IMR-90 (cell line): ENCODE data around the gene EIF4ENIF1. TPM values are rescaled to one million over a fixed set of nuclear protein-coding genes. Genes with fewer than 3 reads are reported as not detected.

Experiments used
- ATAC-seq: fragments of 200-7000 bp; cut with Tn5 transposase; 2 replicates; pipeline ENCODE4 v1.9.1; 2020; ENCODE audit warnings: low read depth, mild to moderate bottlenecking, moderate library complexity
- BruUV-seq: library from RNA; stranded (reverse); fragments of 400-500 nt; replicated peaks from 2 replicates; lab custom pipeline; 2021; lab: Mats Ljungman, UMichigan
- CTCF ChIA-PET: fragments of 300-600 bp; formaldehyde crosslinking; extraction: SDS; loops from one replicate; lab custom pipeline; 2021; ENCODE audit warnings: antibody characterized with exemption; lab: Yijun Ruan, JAX
- POLR2A ChIA-PET: fragments of 300-600 bp; sonication (Branson Sonifier 250); formaldehyde crosslinking; loops from one replicate; lab custom pipeline; 2022; ENCODE audit warnings: antibody characterized with exemption; ENCODE audit not compliant: unreplicated experiment; lab: Charles Lee
- DNase-seq: peaks from one replicate; pipeline ENCODE4 v3.0.0; 2013
- H2AFZ ChIP-seq: replicated peaks from 2 replicates; pipeline ENCODE3; 2013; ENCODE audit warnings: low read length, mild to moderate bottlenecking; ENCODE audit not compliant: poor library complexity
- H2AK5ac ChIP-seq: 2 replicates; pipeline ENCODE4 v1.6.1; 2013; ENCODE audit warnings: low read depth, low read length, inconsistent platforms
- H2AK9ac ChIP-seq: replicated peaks from 2 replicates; pipeline ENCODE3; 2013; ENCODE audit warnings: mild to moderate bottlenecking, low read depth, low read length, moderate library complexity; ENCODE audit not compliant: poor library complexity
- H2BK120ac ChIP-seq: 2 replicates; pipeline ENCODE4 v1.6.1; 2013; ENCODE audit warnings: low read depth, low read length, inconsistent platforms
- H2BK15ac ChIP-seq: 3 replicates; pipeline ENCODE4 v1.6.1; 2013; ENCODE audit warnings: low read depth, low read length, inconsistent platforms
- H2BK20ac ChIP-seq: 2 replicates; pipeline ENCODE4 v1.6.1; 2013; ENCODE audit warnings: low read depth, mild to moderate bottlenecking, inconsistent platforms, low read length, moderate library complexity
- H2BK5ac ChIP-seq: 2 replicates; pipeline ENCODE4 v1.6.1; 2013; ENCODE audit warnings: mild to moderate bottlenecking, low read depth, low read length, inconsistent platforms; ENCODE audit not compliant: poor library complexity, severe bottlenecking
- H3K14ac ChIP-seq: replicated peaks from 2 replicates; pipeline ENCODE4 v1.6.1; 2013; ENCODE audit warnings: low read depth, low read length, inconsistent platforms
- H3K18ac ChIP-seq: 2 replicates; pipeline ENCODE4 v1.6.1; 2013; ENCODE audit warnings: low read depth, low read length, control low read depth
- H3K23ac ChIP-seq: 2 replicates; pipeline ENCODE4 v1.6.1; 2013; ENCODE audit warnings: low read depth, low read length, inconsistent platforms
- H3K27ac ChIP-seq: 2 replicates; pipeline ENCODE4 v1.5.1; 2013; ENCODE audit warnings: mild to moderate bottlenecking, control low read depth, low read length; ENCODE audit not compliant: insufficient read depth
- H3K27me3 ChIP-seq: 2 replicates; pipeline ENCODE4 v1.6.1; 2013; ENCODE audit warnings: low read length; ENCODE audit not compliant: control insufficient read depth, insufficient read depth
- H3K36me3 ChIP-seq: 2 replicates; pipeline ENCODE4 v1.6.1; 2013; ENCODE audit warnings: low read length, mixed read lengths; ENCODE audit not compliant: control insufficient read depth, insufficient read depth
- H3K4ac ChIP-seq: 2 replicates; pipeline ENCODE4 v1.6.1; 2013; ENCODE audit warnings: low read depth, low read length, inconsistent platforms
- H3K4me1 ChIP-seq: 2 replicates; pipeline ENCODE4 v1.6.1; 2013; ENCODE audit warnings: low read length, mixed read lengths; ENCODE audit not compliant: control insufficient read depth, insufficient read depth
- H3K4me2 ChIP-seq: 2 replicates; pipeline ENCODE4 v1.6.1; 2013; ENCODE audit warnings: low read depth, mild to moderate bottlenecking, control low read depth, low read length, moderate library complexity
- H3K4me3 ChIP-seq: 2 replicates; pipeline ENCODE4 v1.5.1; 2013; ENCODE audit warnings: low read depth, mild to moderate bottlenecking, control low read depth, low read length, moderate library complexity; ENCODE audit not compliant: insufficient read depth
- H3K56ac ChIP-seq: 2 replicates; pipeline ENCODE4 v1.6.1; 2013; ENCODE audit warnings: low read length, inconsistent platforms; ENCODE audit not compliant: insufficient read depth; ENCODE audit errors: extremely low read depth
- H3K79me1 ChIP-seq, 2 experiments: 2 replicates each; pipeline ENCODE4 v1.6.1; 2013; ENCODE audit warnings: low read length in 2 of 2, inconsistent platforms in 1 of 2, low read depth in 1 of 2
- H3K9ac ChIP-seq: 2 replicates; pipeline ENCODE4 v1.6.1; 2013; ENCODE audit warnings: low read depth, low read length, control low read depth
- H3K9me1 ChIP-seq: 2 replicates; pipeline ENCODE4 v1.6.1; 2013; ENCODE audit warnings: low read length, inconsistent platforms; ENCODE audit not compliant: insufficient read depth
- H3K9me3 ChIP-seq: 2 replicates; pipeline ENCODE4 v1.6.1; 2013; ENCODE audit warnings: low read length; ENCODE audit not compliant: control insufficient read depth, insufficient read depth
- H4K20me1 ChIP-seq: 2 replicates; pipeline ENCODE4 v1.6.1; 2013; ENCODE audit warnings: low read length, inconsistent platforms; ENCODE audit not compliant: insufficient read depth
- H4K5ac ChIP-seq: 2 replicates; pipeline ENCODE4 v1.6.1; 2013; ENCODE audit warnings: mild to moderate bottlenecking, low read depth, low read length, control low read depth
- H4K8ac ChIP-seq, 2 experiments: 2 replicates each; pipeline ENCODE4 v1.6.1; 2013; ENCODE audit warnings: low read depth in 2 of 2, low read length in 2 of 2, control low read depth in 1 of 2, inconsistent platforms in 1 of 2
- H4K91ac ChIP-seq: 2 replicates; pipeline ENCODE4 v1.6.1; 2013; ENCODE audit warnings: low read depth, low read length, inconsistent platforms; ENCODE audit not compliant: insufficient read depth
- BHLHE40 ChIP-seq: fragments of 150-350 bp; IDR thresholded peaks from 2 replicates; pipeline ENCODE4 v1.6.1; 2016; ENCODE audit warnings: mild to moderate bottlenecking, low read depth, low read length
- CEBPB ChIP-seq: IDR thresholded peaks from 2 replicates; pipeline ENCODE4 v1.6.1; 2012; ENCODE audit warnings: low read depth, low read length, improper control_type of control experiment
- CHD1 ChIP-seq: IDR thresholded peaks from 2 replicates; pipeline ENCODE4 v1.6.1; 2012; ENCODE audit warnings: low read depth, low read length, improper control_type of control experiment
- CTCF ChIP-seq: conservative IDR thresholded peaks from 2 replicates; pipeline ENCODE4 v1.5.1; 2012; ENCODE audit warnings: mild to moderate bottlenecking, low read depth, low read length, improper control_type of control experiment
- ELK1 ChIP-seq: fragments of 150-350 bp; IDR thresholded peaks from 2 replicates; pipeline ENCODE4 v1.6.1; 2016; ENCODE audit warnings: low read depth, mild to moderate bottlenecking, low read length, moderate library complexity, borderline replicate concordance
- FOS ChIP-seq: fragments of 150-350 bp; IDR thresholded peaks from 2 replicates; pipeline ENCODE4 v1.6.1; 2016; ENCODE audit warnings: low read depth, low read length
- MAFK ChIP-seq: IDR thresholded peaks from 2 replicates; pipeline ENCODE4 v1.6.1; 2012; ENCODE audit warnings: low read depth, low read length, improper control_type of control experiment
- MAZ ChIP-seq: IDR thresholded peaks from 2 replicates; pipeline ENCODE4 v1.6.1; 2012; ENCODE audit warnings: low read depth, mild to moderate bottlenecking, low read length, improper control_type of control experiment, moderate library complexity, borderline replicate concordance
- MXI1 ChIP-seq: IDR thresholded peaks from 2 replicates; pipeline ENCODE4 v1.6.1; 2012; ENCODE audit warnings: low read depth, mild to moderate bottlenecking, low read length, moderate library complexity, borderline replicate concordance
- NFE2L2 ChIP-seq: fragments of 150-350 bp; IDR thresholded peaks from 2 replicates; pipeline ENCODE4 v1.6.1; 2016; ENCODE audit warnings: low read depth, mild to moderate bottlenecking, low read length
- POLR2A ChIP-seq: IDR thresholded peaks from 2 replicates; pipeline ENCODE4 v1.6.1; 2012; ENCODE audit warnings: mild to moderate bottlenecking, low read depth, low read length
- RCOR1 ChIP-seq: IDR thresholded peaks from 2 replicates; pipeline ENCODE4 v1.6.1; 2012; ENCODE audit warnings: mild to moderate bottlenecking, low read length, improper control_type of control experiment; ENCODE audit not compliant: insufficient replicate concordance
- RFX5 ChIP-seq: IDR thresholded peaks from 2 replicates; pipeline ENCODE4 v1.8.0; 2012; ENCODE audit warnings: low read depth, mild to moderate bottlenecking, low read length, moderate library complexity
- SMC3 ChIP-seq: fragments of 150-350 bp; IDR thresholded peaks from 2 replicates; pipeline ENCODE4 v1.6.1; 2016; ENCODE audit warnings: low read depth, mild to moderate bottlenecking, antibody characterized with exemption, low read length, moderate library complexity
- USF2 ChIP-seq: fragments of 150-350 bp; IDR thresholded peaks from 2 replicates; pipeline ENCODE4 v1.6.1; 2017; ENCODE audit warnings: mild to moderate bottlenecking, antibody characterized with exemption, low read length, low read depth
- WGBS, 2 experiments: methylation state at CpG; one replicate each; pipeline versions ENCODE4 v1.1.5 to v1.1.7; 2013; ENCODE audit warnings: missing lambda C conversion rate in 2 of 2; ENCODE audit not compliant: insufficient read length in 1 of 2; ENCODE audit errors: extremely low coverage in 2 of 2; 5-methylcytosine and 5-hydroxymethylcytosine counted together
- dilution Hi-C: fragments of 300-500 bp; cut with HindIII; formaldehyde crosslinking; loops from one replicate; pipeline ENCODE4 v1.14.3; 2018; ENCODE audit warnings: low sequenced_read_pairs; ENCODE audit not compliant: unreplicated experiment
- in situ Hi-C: fragments of 300-500 bp; cut with MboI; formaldehyde crosslinking; loops from 3 replicates; pipeline ENCODE4 v1.14.3; 2019; ENCODE audit warnings: low sequenced_read_pairs, inconsistent platforms, mixed read lengths
- intact Hi-C: fragments of 100-400 bp; cut with micrococcal nuclease; formaldehyde crosslinking; loops from 2 replicates; pipeline ENCODE4 v1.10.0; 2022
- polyA plus RNA-seq, 3 experiments: library from polyadenylated mRNA; depleted of rRNA; stranded (reverse); fragments of >200 nt; gene quantifications; 2 replicates each; pipeline ENCODE4 v1.2.3, GENCODE V29; 2012; ENCODE audit warnings: low replicate concordance in 1 of 3
- total RNA-seq: library from RNA; depleted of rRNA; stranded (reverse); fragments of >200 nt; gene quantifications from 2 replicates; pipeline ENCODE4 v1.2.3, GENCODE V29; 2012

The EIF4ENIF1 gene
- total and polyA plus RNA-seq, 2 of the 4 experiments (the other 2 are of a cell fraction), result 14.7 to 16.0 TPM

- Histone ChIP-seq H3K36me3 (peaks cover 59% of the 10 kb centered on the region), H2BK5ac (no peak overlapping the region), H2AK5ac (no peak overlapping the region), H3K27me3 (no peaks in the 10 kb centered on the region), H4K8ac (no peak overlapping the region), H3K4me2 (no peak overlapping the region), H3K4me1 (no peaks in the 10 kb centered on the region), H2BK15ac (no peak overlapping the region), H4K20me1 (no peaks in the 10 kb centered on the region; the same call in 1 of the 2 replicates), H2AFZ (no peak overlapping the region), H3K18ac (no peak overlapping the region), H3K4me3 (no peak overlapping the region), H3K9ac (no peak overlapping the region), H3K14ac (no peak overlapping the region), H3K4ac (no peak overlapping the region), H3K23ac (no peak overlapping the region), H3K79me1 (peaks cover 16 to 20% of the 10 kb centered on the region in 2 experiments), H2BK120ac (no peak overlapping the region), H4K91ac (no peak overlapping the region), H3K9me3 (no peaks in the 10 kb centered on the region), H3K27ac (no peak overlapping the region), H3K56ac (no peak overlapping the region), H3K9me1 (no peaks in the 10 kb centered on the region), H2AK9ac (no peak overlapping the region), H2BK20ac (no peak overlapping the region), H4K5ac (no peak overlapping the region)
- DNase-seq, result no peak
- dilution Hi-C loops, result no loop called here
- intact Hi-C loops, result no loop called here
- in situ Hi-C loops, result no loop called here
- no TSS peak for BruUV-seq
- ChIA-PET CTCF (no interaction called here), POLR2A (no interaction called here)
- WGBS, 2 experiments, result no CpG with 5 or more reads among the region's 5 CpGs
- no peak for TF ChIP-seq CEBPB
- no peak for TF ChIP-seq MXI1
- TF ChIP-seq SMC3, result no peak
- TF ChIP-seq BHLHE40, result no peak
- no peak for TF ChIP-seq MAFK
- TF ChIP-seq MAZ, result no peak
- no peak for TF ChIP-seq POLR2A
- TF ChIP-seq USF2, result no peak
- no peak for TF ChIP-seq CTCF
- TF ChIP-seq CHD1, result no peak
- TF ChIP-seq RCOR1, result no peak
- no peak for TF ChIP-seq NFE2L2
- no peak for TF ChIP-seq ELK1
- TF ChIP-seq FOS, result no peak
- no peak for TF ChIP-seq RFX5
- no peak for ATAC-seq
These were observed 48.0 kb downstream of the EIF4ENIF1 start for GRCh38 chr22:31441652-31442051.
